ENCODE data around the gene CDK6.

Gene CDK6

DNA sequence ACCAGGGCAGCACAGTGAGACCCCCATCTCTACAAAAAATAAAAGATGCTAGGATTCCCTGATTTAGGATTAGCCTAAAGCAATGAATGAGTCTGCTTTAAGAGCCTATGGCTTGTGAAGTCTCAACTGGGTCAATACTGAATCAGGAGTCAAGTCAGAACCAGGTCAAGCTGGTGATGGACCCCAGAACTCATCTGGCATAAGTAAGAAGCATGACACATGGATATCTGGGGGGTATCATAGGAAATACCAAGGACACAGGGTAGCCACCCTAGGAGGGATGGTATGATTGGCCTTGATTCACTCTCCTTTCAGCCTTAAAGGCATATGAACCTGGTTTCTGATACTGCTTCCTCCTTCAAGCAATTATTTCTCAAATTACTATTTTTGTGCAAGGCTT is 167.8 kb downstream of the CDK6 start:
- Histone ChIP-seq H3K9me3 (ENCODE audit: control insufficient read depth, insufficient read depth, low read length) (no peaks in the 10 kb centered on the region), H3K4me3 (ENCODE audit: low read length) (no peak overlapping the region), H3K27me3 (ENCODE audit: control insufficient read depth, insufficient read depth, low read length) (no peaks in the 10 kb centered on the region), H3K4me1 (ENCODE audit: control insufficient read depth, insufficient read depth, low read length) (no peaks in the 10 kb centered on the region), H3K36me3 (ENCODE audit: control insufficient read depth, insufficient read depth, low read length) (no peaks in the 10 kb centered on the region), H3K27ac (ENCODE audit: low read length) (no peak overlapping the region)
- no peak for DNase-seq (ENCODE audit: low read depth, low spot score)

DNA sequence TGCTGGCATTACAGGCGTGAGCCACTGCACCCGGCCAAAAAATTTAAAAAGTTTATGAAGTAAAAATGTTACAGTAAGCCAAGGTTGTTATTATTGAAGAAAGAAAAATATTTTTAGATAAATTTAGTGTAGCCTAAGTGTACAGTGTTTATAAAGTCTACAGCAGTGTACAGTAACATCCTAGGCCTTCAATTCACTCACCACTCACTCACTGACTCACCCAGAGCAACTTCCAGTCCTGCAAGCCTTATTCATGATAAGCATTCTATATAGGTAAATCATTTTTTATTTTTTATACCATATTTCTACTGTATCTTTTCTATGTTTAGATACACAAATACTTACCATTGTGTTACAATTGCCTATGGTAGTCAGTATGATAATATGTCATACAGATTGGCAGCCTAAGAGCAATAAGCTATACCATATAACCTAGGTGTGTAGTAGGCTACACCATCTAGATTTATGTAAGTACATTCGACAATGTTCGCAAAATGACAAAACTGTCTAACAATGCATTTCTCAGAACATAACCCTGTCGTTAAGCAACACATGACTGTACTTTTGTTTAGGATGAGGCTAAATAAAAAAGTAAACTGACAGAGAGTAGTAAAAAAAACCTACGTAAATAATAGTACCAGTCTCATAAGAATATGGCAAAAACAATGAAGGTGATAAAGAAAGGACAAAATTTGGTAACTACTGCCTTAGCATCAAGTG is 168.4 kb downstream of the CDK6 start:
- Histone ChIP-seq H3K36me3 (ENCODE audit: control insufficient read depth, insufficient read depth, low read length) (no peaks in the 10 kb centered on the region), H3K9me3 (ENCODE audit: control insufficient read depth, insufficient read depth, low read length) (no peaks in the 10 kb centered on the region), H3K4me1 (ENCODE audit: control insufficient read depth, insufficient read depth, low read length) (no peaks in the 10 kb centered on the region), H3K27ac (ENCODE audit: low read length) (no peak overlapping the region), H3K4me3 (ENCODE audit: low read length) (no peak overlapping the region), H3K27me3 (ENCODE audit: control insufficient read depth, insufficient read depth, low read length) (no peaks in the 10 kb centered on the region)
- no peak for DNase-seq (ENCODE audit: low read depth, low spot score)
- WGBS (ENCODE audit: insufficient coverage, insufficient read length): no CpG with 5 or more reads among the region's 6 CpGs

DNA sequence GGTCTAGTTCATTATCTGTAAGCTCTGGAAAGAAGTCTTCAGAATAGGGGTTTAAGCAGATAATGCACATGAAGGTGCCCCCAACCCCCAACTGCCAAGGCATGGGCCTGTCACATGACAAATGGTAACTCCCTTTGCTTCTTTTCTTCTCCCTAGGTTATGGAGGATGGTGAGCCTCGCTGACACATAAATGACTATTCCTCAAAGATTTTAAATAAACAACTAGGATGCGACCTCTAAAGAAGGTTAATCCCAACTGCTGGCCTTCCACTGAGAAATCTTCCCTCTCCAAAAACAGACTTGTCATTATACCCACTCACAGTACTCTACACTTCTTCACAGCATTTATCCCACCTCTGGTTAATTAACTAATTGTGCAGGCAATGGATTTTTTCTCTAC is 170.4 kb downstream of the CDK6 start:
- H3K4me1 ChIP-seq (ENCODE audit: control insufficient read depth, insufficient read depth, low read length): no peaks in the 10 kb centered on the region
- no peak for DNase-seq (ENCODE audit: low read depth, low spot score)
- H3K27ac ChIP-seq (ENCODE audit: low read length): no peak overlapping the region
- H3K9me3 ChIP-seq (ENCODE audit: control insufficient read depth, insufficient read depth, low read length): no peaks in the 10 kb centered on the region
- H3K4me3 ChIP-seq (ENCODE audit: low read length): no peak overlapping the region
- no CpG with 5 or more reads among the region's 2 CpGs for WGBS (ENCODE audit: insufficient coverage, insufficient read length)
- no peaks in the 10 kb centered on the region for H3K27me3 ChIP-seq (ENCODE audit: control insufficient read depth, insufficient read depth, low read length)
- H3K36me3 ChIP-seq (ENCODE audit: control insufficient read depth, insufficient read depth, low read length): no peaks in the 10 kb centered on the region

DNA sequence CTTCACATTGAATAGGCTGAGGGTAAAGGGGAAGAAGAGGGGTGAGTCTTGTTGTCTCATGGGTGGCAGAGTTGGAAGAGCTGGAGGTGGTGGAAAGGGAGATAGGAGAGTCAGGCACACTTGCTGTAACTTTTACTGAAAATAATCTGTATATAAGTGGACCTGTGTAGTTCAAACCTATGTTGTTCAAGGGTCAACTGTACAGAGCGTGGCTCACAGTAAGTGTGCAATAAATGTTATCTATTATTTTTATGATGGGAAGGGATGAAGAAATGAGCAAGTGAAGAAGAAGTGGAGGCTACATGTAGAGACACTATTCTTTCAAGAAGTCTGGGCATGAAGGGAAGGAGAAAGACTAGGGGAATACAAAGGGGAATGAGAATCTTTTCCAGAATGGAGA is 174.7 kb downstream of the CDK6 start:
- Histone ChIP-seq H3K9me3 (ENCODE audit: control insufficient read depth, insufficient read depth, low read length) (no peaks in the 10 kb centered on the region), H3K36me3 (ENCODE audit: control insufficient read depth, insufficient read depth, low read length) (no peaks in the 10 kb centered on the region), H3K4me3 (ENCODE audit: low read length) (no peak overlapping the region), H3K4me1 (ENCODE audit: control insufficient read depth, insufficient read depth, low read length) (no peaks in the 10 kb centered on the region), H3K27ac (ENCODE audit: low read length) (no peak overlapping the region), H3K27me3 (ENCODE audit: control insufficient read depth, insufficient read depth, low read length) (no peaks in the 10 kb centered on the region)
- DNase-seq (ENCODE audit: low read depth, low spot score): no peak
- WGBS (ENCODE audit: insufficient coverage, insufficient read length): no CpG with 5 or more reads among the region's 1 CpG

DNA sequence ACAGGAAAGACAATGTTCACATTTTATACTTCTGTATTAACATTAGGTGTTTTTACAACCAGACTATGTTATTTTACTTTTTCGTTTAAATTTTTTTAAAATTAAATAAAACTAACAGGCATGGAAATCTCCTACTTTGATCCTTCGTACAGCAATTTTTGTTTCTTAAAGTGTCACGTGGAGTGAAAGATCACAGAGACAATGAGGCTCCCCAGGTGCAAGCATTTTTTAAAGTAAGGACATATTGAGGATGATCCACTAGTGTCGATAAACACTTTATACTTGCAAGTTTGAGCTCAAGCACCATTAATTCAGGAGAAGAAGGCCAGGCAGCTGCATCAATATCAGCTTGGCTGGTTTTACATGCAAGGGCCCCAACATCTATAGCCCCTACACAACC is 177.7 kb downstream of the CDK6 start:
- Histone ChIP-seq H3K27ac (ENCODE audit: low read length) (no peak overlapping the region), H3K4me3 (ENCODE audit: low read length) (no peak overlapping the region), H3K9me3 (ENCODE audit: control insufficient read depth, insufficient read depth, low read length) (no peaks in the 10 kb centered on the region), H3K27me3 (ENCODE audit: control insufficient read depth, insufficient read depth, low read length) (no peaks in the 10 kb centered on the region), H3K36me3 (ENCODE audit: control insufficient read depth, insufficient read depth, low read length) (no peaks in the 10 kb centered on the region), H3K4me1 (ENCODE audit: control insufficient read depth, insufficient read depth, low read length) (no peaks in the 10 kb centered on the region)
- DNase-seq (ENCODE audit: low read depth, low spot score): no peak
- 100% methylated on average over 1 of the region's 4 CpGs for WGBS (ENCODE audit: insufficient coverage, insufficient read length)

DNA sequence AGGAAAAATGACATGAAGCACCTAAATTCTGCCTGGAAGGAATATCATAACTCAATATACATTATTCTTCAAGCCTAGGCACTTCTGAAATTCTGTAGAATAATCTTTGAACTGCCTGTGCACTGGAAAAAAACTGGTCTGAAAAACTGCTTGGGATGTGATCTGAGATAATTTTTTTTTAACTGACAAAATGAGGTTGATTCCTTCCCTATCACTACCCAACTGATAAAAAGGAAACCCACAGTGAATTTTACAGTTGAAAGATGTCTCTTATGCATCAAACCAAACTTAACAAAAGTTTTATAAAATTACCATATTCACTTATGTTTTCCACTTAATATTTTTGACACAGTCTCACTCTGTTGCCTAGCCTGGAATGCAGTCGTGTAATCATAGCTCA is 179.0 kb downstream of the CDK6 start:
- Histone ChIP-seq H3K4me3 (ENCODE audit: low read length) (no peak overlapping the region), H3K9me3 (ENCODE audit: control insufficient read depth, insufficient read depth, low read length) (no peaks in the 10 kb centered on the region), H3K27me3 (ENCODE audit: control insufficient read depth, insufficient read depth, low read length) (no peaks in the 10 kb centered on the region), H3K4me1 (ENCODE audit: control insufficient read depth, insufficient read depth, low read length) (no peaks in the 10 kb centered on the region), H3K36me3 (ENCODE audit: control insufficient read depth, insufficient read depth, low read length) (no peaks in the 10 kb centered on the region), H3K27ac (ENCODE audit: low read length) (no peak overlapping the region)
- WGBS (ENCODE audit: insufficient coverage, insufficient read length): no CpG with 5 or more reads among the region's 1 CpG
- DNase-seq (ENCODE audit: low read depth, low spot score): no peak

DNA sequence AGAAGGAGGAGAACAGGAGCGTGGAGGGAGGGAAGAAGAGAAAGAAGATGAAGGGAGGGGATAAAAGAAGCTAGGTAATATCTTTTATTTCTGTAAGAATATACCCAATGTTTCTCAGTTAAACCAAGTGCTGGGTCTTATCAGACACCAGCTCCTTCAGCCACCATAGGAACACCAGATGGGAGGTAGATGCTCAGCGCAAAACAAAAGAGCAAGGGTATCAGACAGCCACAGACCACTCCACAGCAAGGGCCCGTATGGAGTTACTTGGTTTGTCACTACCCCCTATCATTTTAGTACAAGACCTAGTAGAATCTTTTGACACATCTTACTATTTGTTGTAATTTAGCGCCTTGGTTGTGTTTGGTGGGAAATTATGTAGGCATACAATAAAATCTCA is 180.3 kb downstream of the CDK6 start:
- no peak for DNase-seq (ENCODE audit: low read depth, low spot score)
- Histone ChIP-seq H3K27ac (ENCODE audit: low read length) (no peak overlapping the region), H3K27me3 (ENCODE audit: control insufficient read depth, insufficient read depth, low read length) (no peaks in the 10 kb centered on the region), H3K4me3 (ENCODE audit: low read length) (no peak overlapping the region), H3K4me1 (ENCODE audit: control insufficient read depth, insufficient read depth, low read length) (no peaks in the 10 kb centered on the region), H3K9me3 (ENCODE audit: control insufficient read depth, insufficient read depth, low read length) (no peaks in the 10 kb centered on the region), H3K36me3 (ENCODE audit: control insufficient read depth, insufficient read depth, low read length) (no peaks in the 10 kb centered on the region)
- 100% methylated on average over 1 of the region's 4 CpGs for WGBS (ENCODE audit: insufficient coverage, insufficient read length)

DNA sequence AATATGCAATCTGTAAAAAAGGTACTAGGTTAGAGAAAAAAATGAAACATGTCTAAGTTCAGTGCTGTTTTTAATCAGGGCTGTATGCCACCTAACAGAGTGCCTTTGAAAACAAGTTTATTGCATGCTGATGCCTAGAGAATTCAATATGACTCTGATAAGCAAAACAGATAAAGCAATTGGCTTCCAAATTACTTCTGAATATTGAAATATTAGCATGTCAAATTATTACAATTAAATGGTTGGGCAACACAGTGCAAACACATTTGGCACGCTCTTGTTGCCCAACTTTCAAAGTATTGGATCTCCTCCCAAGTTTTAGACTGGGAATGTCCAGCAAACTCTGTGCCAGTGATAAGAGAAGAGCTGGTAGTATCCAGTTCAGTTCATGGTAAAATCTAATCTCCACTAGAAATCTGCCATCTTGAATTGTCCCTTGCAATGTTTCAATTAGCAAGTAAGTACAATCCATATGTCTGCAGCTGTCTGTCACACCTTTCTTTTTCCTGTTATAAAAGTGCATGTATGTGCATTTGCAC is 181.0 kb downstream of the CDK6 start:
- WGBS (ENCODE audit: insufficient coverage, insufficient read length): no CpG with 5 or more reads among the region's 1 CpG
- H3K27ac ChIP-seq (ENCODE audit: low read length): no peak overlapping the region
- DNase-seq (ENCODE audit: low read depth, low spot score): no peak

DNA sequence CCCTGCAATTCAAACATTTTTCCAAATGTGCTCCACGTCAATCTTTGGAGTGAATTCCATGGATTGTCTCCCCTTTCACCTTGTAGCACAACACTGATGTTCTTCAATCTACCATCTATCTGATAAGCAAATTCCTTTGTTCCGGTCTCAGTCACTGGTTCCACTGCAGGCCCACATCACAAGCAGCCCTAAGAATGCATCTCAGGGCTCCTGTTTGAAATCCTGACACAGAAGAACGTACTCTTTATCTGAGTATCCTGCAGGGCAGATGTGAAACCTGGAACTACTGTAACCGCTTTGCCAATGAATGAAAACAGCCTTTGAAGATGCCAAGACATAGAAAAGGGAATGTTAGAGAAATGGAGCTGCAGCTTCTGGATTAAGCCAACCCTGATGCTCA is 183.2 kb downstream of the CDK6 start:
- H3K36me3 ChIP-seq (ENCODE audit: control insufficient read depth, insufficient read depth, low read length): no peaks in the 10 kb centered on the region
- no peaks in the 10 kb centered on the region for H3K9me3 ChIP-seq (ENCODE audit: control insufficient read depth, insufficient read depth, low read length)
- no peak overlapping the region for H3K4me3 ChIP-seq (ENCODE audit: low read length)
- H3K4me1 ChIP-seq (ENCODE audit: control insufficient read depth, insufficient read depth, low read length): no peaks in the 10 kb centered on the region
- no peaks in the 10 kb centered on the region for H3K27me3 ChIP-seq (ENCODE audit: control insufficient read depth, insufficient read depth, low read length)
- no peak for DNase-seq (ENCODE audit: low read depth, low spot score)
- WGBS (ENCODE audit: insufficient coverage, insufficient read length): no CpG with 5 or more reads among the region's 4 CpGs
- H3K27ac ChIP-seq (ENCODE audit: low read length): no peak overlapping the region

More for the DNA sequence above, 181.0 kb downstream of the CDK6 start:
- no peaks in the 10 kb centered on the region for H3K4me1 ChIP-seq (ENCODE audit: control insufficient read depth, insufficient read depth, low read length)
- H3K9me3 ChIP-seq (ENCODE audit: control insufficient read depth, insufficient read depth, low read length): no peaks in the 10 kb centered on the region
- H3K36me3 ChIP-seq (ENCODE audit: control insufficient read depth, insufficient read depth, low read length): no peaks in the 10 kb centered on the region
- no peaks in the 10 kb centered on the region for H3K27me3 ChIP-seq (ENCODE audit: control insufficient read depth, insufficient read depth, low read length)
- H3K4me3 ChIP-seq (ENCODE audit: low read length): no peak overlapping the region

DNA sequence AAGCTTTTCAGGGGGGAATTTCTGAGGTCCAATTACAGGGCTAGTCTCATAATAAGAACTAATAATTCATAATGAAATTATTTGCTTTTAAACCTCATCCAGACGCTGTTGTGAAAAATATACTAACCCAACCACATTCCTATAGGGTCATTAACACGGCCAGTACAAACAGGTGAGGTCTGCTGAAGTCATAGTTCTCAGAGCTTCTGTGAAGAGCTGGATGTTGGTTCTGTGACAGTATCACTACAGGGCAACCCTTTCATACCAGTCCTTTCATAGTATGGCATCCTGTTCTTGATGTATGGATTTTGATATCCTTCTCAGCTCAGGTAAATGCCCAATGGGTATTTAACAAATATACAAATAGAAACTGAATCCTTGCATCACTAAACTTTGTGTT is 183.8 kb downstream of the CDK6 start:
- H3K27ac ChIP-seq (ENCODE audit: low read length): no peak overlapping the region
- WGBS (ENCODE audit: insufficient coverage, insufficient read length): no CpG with 5 or more reads among the region's 2 CpGs

DNA sequence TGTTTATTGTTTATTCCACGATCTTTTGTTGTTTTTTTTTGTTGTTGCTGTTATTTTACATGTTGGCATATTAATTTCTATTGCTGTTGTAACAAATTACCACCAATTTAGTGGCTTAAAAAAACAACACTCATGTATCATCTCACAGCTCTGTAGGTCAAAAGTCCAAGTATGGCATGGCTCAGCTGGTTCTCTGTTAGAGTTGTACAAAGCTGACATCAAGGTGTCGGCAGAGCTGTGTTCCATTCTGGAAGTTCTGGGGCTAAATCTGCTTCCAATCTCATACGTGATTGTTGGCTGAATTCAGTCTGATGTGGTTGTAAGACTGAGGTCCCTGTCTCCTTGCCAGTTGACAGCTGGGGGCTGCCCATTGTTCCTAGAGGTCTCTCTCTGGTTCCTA is 186.0 kb downstream of the CDK6 start:
- no peaks in the 10 kb centered on the region for H3K9me3 ChIP-seq (ENCODE audit: control insufficient read depth, insufficient read depth, low read length)
- no CpG with 5 or more reads among the region's 3 CpGs for WGBS (ENCODE audit: insufficient coverage, insufficient read length)

More for the DNA sequence above, 183.8 kb downstream of the CDK6 start:
- Histone ChIP-seq H3K27me3 (ENCODE audit: control insufficient read depth, insufficient read depth, low read length) (no peaks in the 10 kb centered on the region), H3K4me3 (ENCODE audit: low read length) (no peak overlapping the region), H3K4me1 (ENCODE audit: control insufficient read depth, insufficient read depth, low read length) (no peaks in the 10 kb centered on the region), H3K36me3 (ENCODE audit: control insufficient read depth, insufficient read depth, low read length) (no peaks in the 10 kb centered on the region), H3K9me3 (ENCODE audit: control insufficient read depth, insufficient read depth, low read length) (no peaks in the 10 kb centered on the region)
- DNase-seq (ENCODE audit: low read depth, low spot score): no peak

More for the DNA sequence above, 186.0 kb downstream of the CDK6 start:
- Histone ChIP-seq H3K27me3 (ENCODE audit: control insufficient read depth, insufficient read depth, low read length) (no peaks in the 10 kb centered on the region), H3K27ac (ENCODE audit: low read length) (no peak overlapping the region), H3K36me3 (ENCODE audit: control insufficient read depth, insufficient read depth, low read length) (no peaks in the 10 kb centered on the region), H3K4me3 (ENCODE audit: low read length) (no peak overlapping the region), H3K4me1 (ENCODE audit: control insufficient read depth, insufficient read depth, low read length) (no peaks in the 10 kb centered on the region)
- no peak for DNase-seq (ENCODE audit: low read depth, low spot score)
